ENCODE measurements around the gene ZMYND11. TPM values are rescaled to one million over a fixed set of nuclear protein-coding genes. Genes with fewer than 3 reads are reported as not detected.

The ZMYND11 gene
- total RNA-seq, 2 donors from 2014 or later, result 34.2 to 37.7 TPM

DNA sequence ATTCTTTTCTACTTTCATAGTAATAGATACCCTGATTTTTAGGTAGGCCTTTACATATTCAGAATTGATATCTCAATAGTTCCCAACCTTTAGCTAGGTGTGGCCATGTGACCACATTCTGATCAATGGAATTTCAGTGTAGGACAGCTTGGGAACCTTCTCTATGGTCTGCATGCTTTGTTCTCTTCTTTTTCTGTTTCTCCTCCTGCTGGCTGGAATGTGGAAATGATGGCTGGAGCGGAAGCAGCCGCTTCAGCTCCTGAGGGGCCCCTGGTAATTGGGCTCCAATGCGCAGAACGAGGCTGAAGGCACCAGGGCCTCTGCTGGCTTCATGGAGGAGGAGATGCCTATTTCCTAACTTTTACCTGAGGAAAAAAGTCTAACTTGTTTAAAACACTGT, 152.6 kb downstream of the ZMYND11 start:
- no peaks in the 10 kb centered on the region for H3K27me3 Mint-ChIP-seq (ENCODE audit: insufficient read depth)
- no peak overlapping the region for H3K9ac ChIP-seq (ENCODE audit: extremely low read depth, low read length, poor library complexity, severe bottlenecking)
- no peaks in the 10 kb centered on the region for H3K4me1 ChIP-seq (ENCODE audit: control insufficient read depth, insufficient read depth, low read length)
- peaks cover 41% of the 10 kb centered on the region for H3K36me3 Mint-ChIP-seq (ENCODE audit: low read depth)
- H3K9me3 Mint-ChIP-seq, result no peaks in the 10 kb centered on the region
- H3K36me3 ChIP-seq (ENCODE audit: control insufficient read depth, insufficient read depth, low read length), result peaks cover 35% of the 10 kb centered on the region
- no peak overlapping the region for H3K4me3 Mint-ChIP-seq
- H3K27ac Mint-ChIP-seq, result no peak overlapping the region
- H3K9me3 ChIP-seq (ENCODE audit: control insufficient read depth, low read length), result no peaks in the 10 kb centered on the region
- peak; percentile 86 for DNase-seq
- H3K27ac ChIP-seq (ENCODE audit: low read depth, low read length), result no peak overlapping the region
- WGBS, 2 experiments (ENCODE audit: insufficient coverage in 1 of 2, insufficient read length in 1 of 2), result 82% methylated on average over 4 of the region's 4 CpGs; no CpG with 5 or more reads in 1 of the 2 experiments
- no peak overlapping the region for H3K4me3 ChIP-seq (ENCODE audit: low read length)
- H3K4me1 Mint-ChIP-seq, result no peaks in the 10 kb centered on the region
- no peaks in the 10 kb centered on the region for H3K27me3 ChIP-seq (ENCODE audit: control insufficient read depth, insufficient read depth, low read length, poor library complexity, severe bottlenecking)
- TF ChIP-seq, protein P1, sequence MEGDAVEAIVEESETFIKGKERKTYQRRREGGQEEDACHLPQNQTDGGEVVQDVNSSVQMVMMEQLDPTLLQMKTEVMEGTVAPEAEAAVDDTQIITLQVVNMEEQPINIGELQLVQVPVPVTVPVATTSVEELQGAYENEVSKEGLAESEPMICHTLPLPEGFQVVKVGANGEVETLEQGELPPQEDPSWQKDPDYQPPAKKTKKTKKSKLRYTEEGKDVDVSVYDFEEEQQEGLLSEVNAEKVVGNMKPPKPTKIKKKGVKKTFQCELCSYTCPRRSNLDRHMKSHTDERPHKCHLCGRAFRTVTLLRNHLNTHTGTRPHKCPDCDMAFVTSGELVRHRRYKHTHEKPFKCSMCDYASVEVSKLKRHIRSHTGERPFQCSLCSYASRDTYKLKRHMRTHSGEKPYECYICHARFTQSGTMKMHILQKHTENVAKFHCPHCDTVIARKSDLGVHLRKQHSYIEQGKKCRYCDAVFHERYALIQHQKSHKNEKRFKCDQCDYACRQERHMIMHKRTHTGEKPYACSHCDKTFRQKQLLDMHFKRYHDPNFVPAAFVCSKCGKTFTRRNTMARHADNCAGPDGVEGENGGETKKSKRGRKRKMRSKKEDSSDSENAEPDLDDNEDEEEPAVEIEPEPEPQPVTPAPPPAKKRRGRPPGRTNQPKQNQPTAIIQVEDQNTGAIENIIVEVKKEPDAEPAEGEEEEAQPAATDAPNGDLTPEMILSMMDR (conservative IDR thresholded peaks at IDR 0.05), result peak; percentile 64

DNA sequence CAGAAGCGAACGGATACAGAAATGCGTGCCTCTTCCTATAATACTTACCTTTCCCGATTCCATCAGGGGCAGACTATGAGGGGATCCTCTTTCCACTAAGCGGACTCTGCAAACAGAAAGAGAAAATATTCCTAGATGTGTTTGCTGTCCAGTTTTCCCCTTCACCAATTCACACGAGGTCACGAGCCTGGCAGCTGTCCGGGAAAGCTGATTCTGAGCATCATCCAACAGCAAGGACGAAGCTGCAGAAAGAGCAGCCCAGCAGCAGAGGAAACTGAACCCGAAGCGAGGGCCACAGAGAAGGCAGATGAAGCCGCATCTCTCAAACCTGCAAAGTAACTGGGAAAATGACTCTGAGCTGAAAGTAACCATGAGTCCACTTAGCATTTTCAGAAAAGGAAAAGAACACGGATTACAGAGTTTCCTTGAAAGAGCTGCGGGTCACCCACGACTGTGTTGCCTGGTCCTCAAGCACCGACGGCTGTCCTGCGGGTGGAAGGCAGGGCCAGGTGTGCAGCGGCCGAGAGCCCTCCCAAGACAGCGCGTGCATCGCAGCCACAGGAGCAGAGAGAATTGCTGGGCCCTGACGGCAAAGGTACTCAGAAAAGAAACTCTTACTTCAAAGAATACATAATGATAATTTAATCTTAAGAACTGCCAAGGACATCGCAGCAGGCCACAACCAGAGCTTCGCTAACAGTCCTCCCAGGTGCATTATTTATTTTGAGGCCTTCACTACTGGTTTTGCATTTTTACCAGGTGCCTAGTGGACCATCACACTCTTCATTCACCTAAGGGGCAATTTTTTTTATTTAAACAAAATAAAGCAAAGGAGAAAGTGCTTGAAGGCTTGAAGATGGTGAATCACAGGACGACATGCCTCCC, 153.3 kb downstream of the ZMYND11 start:
- Histone ChIP-seq H3K9me3 (ENCODE audit: control insufficient read depth, low read length) (no peaks in the 10 kb centered on the region), H3K4me1 (ENCODE audit: control insufficient read depth, insufficient read depth, low read length) (no peaks in the 10 kb centered on the region), H3K4me3 (ENCODE audit: low read length) (no peak overlapping the region), H3K9ac (ENCODE audit: extremely low read depth, low read length, poor library complexity, severe bottlenecking) (no peak overlapping the region), H3K27me3 (ENCODE audit: control insufficient read depth, insufficient read depth, low read length, poor library complexity, severe bottlenecking) (no peaks in the 10 kb centered on the region), H3K36me3 (ENCODE audit: control insufficient read depth, insufficient read depth, low read length) (peaks cover 31% of the 10 kb centered on the region), H3K27ac (ENCODE audit: low read depth, low read length) (no peak overlapping the region)
- H3K27me3 Mint-ChIP-seq (ENCODE audit: insufficient read depth), result no peaks in the 10 kb centered on the region
- 91 to 97% methylated on average over 20 to 27 of the region's 27 CpGs for WGBS, 2 experiments (ENCODE audit: insufficient coverage in 1 of 2, insufficient read length in 1 of 2)
- H3K4me3 Mint-ChIP-seq, result no peak overlapping the region
- no peaks in the 10 kb centered on the region for H3K4me1 Mint-ChIP-seq
- TF ChIP-seq, protein P1 (conservative IDR thresholded peaks at IDR 0.05), result no peak
- no peak overlapping the region for H3K27ac Mint-ChIP-seq
- DNase-seq, result no peak
- H3K36me3 Mint-ChIP-seq (ENCODE audit: low read depth), result peaks cover 38% of the 10 kb centered on the region
- no peaks in the 10 kb centered on the region for H3K9me3 Mint-ChIP-seq

- no peak overlapping the region for H3K9ac ChIP-seq (ENCODE audit: extremely low read depth, low read length, poor library complexity, severe bottlenecking)
- no peaks in the 10 kb centered on the region for H3K4me1 ChIP-seq (ENCODE audit: control insufficient read depth, insufficient read depth, low read length)
- no peak overlapping the region for H3K4me3 ChIP-seq (ENCODE audit: low read length)
- TF ChIP-seq, protein P1 (conservative IDR thresholded peaks at IDR 0.05), result no peak
- H3K4me3 Mint-ChIP-seq, result no peak overlapping the region
- H3K36me3 Mint-ChIP-seq (ENCODE audit: low read depth), result peaks cover 29% of the 10 kb centered on the region
- DNase-seq, result no peak
- WGBS, 2 experiments (ENCODE audit: insufficient coverage in 1 of 2, insufficient read length in 1 of 2), result 90 to 92% methylated on average over 2 to 9 of the region's 9 CpGs
- H3K9me3 ChIP-seq (ENCODE audit: control insufficient read depth, low read length), result no peaks in the 10 kb centered on the region
- no peaks in the 10 kb centered on the region for H3K27me3 Mint-ChIP-seq (ENCODE audit: insufficient read depth)
- no peak overlapping the region for H3K27ac ChIP-seq (ENCODE audit: low read depth, low read length)
- H3K27me3 ChIP-seq (ENCODE audit: control insufficient read depth, insufficient read depth, low read length, poor library complexity, severe bottlenecking), result no peaks in the 10 kb centered on the region
- H3K4me1 Mint-ChIP-seq, result no peaks in the 10 kb centered on the region
- no peak overlapping the region for H3K27ac Mint-ChIP-seq
- H3K36me3 ChIP-seq (ENCODE audit: control insufficient read depth, insufficient read depth, low read length), result peaks cover 27% of the 10 kb centered on the region
- H3K9me3 Mint-ChIP-seq, result no peaks in the 10 kb centered on the region
These were observed 154.3 kb downstream of the ZMYND11 start for GRCh38 chr10:289581-289980.
